Measurements from ENCODE around the gene USP6NL.

USP6NL gene

DNA sequence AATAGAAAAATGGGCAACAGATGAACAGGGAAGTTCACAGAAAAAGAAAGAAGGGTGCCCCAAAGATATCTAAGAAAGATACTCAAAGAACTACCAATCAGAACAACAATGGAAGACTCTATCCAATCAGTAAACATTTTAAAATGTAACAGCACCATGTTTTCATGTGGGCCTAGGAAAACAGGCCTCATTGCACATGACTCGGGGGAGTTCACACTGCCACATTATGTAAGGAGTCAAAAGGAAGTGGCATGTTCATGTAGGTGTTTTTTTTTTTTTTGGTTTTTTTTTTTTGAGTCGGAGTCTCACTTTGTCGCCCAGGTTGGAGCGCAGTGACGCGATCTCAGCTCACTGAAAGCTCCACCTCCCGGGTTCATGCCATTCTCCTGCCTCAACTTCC lies 132.2 kb downstream of the USP6NL start:
- no peak overlapping the region for H4K91ac ChIP-seq (ENCODE audit: low read depth, low read length, poor library complexity)
- H3K4me1 ChIP-seq (ENCODE audit: control insufficient read depth in 2 of 2, insufficient read depth in 1 of 2, low read depth in 1 of 2, low read length in 2 of 2) = peaks cover 4 to 5% of the 10 kb centered on the region in 2 donors
- H2BK5ac ChIP-seq (ENCODE audit: low read length) = no peak overlapping the region
- no peak overlapping the region for H3K18ac ChIP-seq (ENCODE audit: low read length)
- no peak overlapping the region for H3K27ac ChIP-seq (replicated peaks; ENCODE audit: low read length)
- no peak overlapping the region for H3K9ac ChIP-seq (ENCODE audit: low read depth, low read length, poor library complexity)
- no peak for DNase-seq (ENCODE audit: low spot score)
- no peaks in the 10 kb centered on the region for H3K27me3 ChIP-seq (ENCODE audit: control insufficient read depth in 3 of 3, insufficient read depth in 3 of 3, low read depth in 1 of 3, low read length in 3 of 3)
- peaks cover 11 to 72% of the 10 kb centered on the region in 2 donors for H3K36me3 ChIP-seq (replicated peaks in 1 of 2; ENCODE audit: control insufficient read depth in 2 of 2, insufficient read depth in 2 of 2, low read length in 2 of 2)
- no peak overlapping the region for H2AFZ ChIP-seq (ENCODE audit: low read length)
- H3K23ac ChIP-seq (ENCODE audit: low read depth, low read length, poor library complexity) = no peak overlapping the region
- no peak overlapping the region for H3K14ac ChIP-seq (ENCODE audit: low read length)
- no peak overlapping the region for H3K4ac ChIP-seq (ENCODE audit: low read length)
- H3K4me3 ChIP-seq (ENCODE audit: low read length in 2 of 2) = no peak overlapping the region
- no peak overlapping the region for H2BK15ac ChIP-seq (ENCODE audit: low read length)
- no CpG with 5 or more reads among the region's 7 CpGs for WGBS, 2 donors (ENCODE audit: extremely low coverage in 2 of 2, insufficient read length in 2 of 2, insufficient replicate concordance in 1 of 2)
- H3K4me2 ChIP-seq (ENCODE audit: insufficient read depth, low read length, poor library complexity, severe bottlenecking) = no peak overlapping the region
- no peak overlapping the region for H4K8ac ChIP-seq (ENCODE audit: low read depth, low read length)
- no peak overlapping the region for H2BK12ac ChIP-seq (ENCODE audit: low read length)
- H3K79me1 ChIP-seq (ENCODE audit: low read depth, low read length) = peaks cover 2% of the 10 kb centered on the region
- H2BK120ac ChIP-seq (ENCODE audit: low read depth, low read length) = no peak overlapping the region
- peaks cover 0 to 2% of the 10 kb centered on the region in 2 donors for H3K9me3 ChIP-seq (replicated peaks in 1 of 2; ENCODE audit: control insufficient read depth in 2 of 2, insufficient read depth in 1 of 2, low read depth in 1 of 2, low read length in 2 of 2)
- no peak overlapping the region for H2AK5ac ChIP-seq (ENCODE audit: low read depth, low read length)

GRCh38 chr10:11478807-11479206 lies 132.6 kb downstream of the USP6NL start:
- no peak overlapping the region for H3K9ac ChIP-seq (ENCODE audit: low read depth, low read length, poor library complexity)
- no peaks in the 10 kb centered on the region for H3K27me3 ChIP-seq (ENCODE audit: control insufficient read depth in 3 of 3, insufficient read depth in 3 of 3, low read depth in 1 of 3, low read length in 3 of 3)
- H3K36me3 ChIP-seq (replicated peaks in 1 of 2; ENCODE audit: control insufficient read depth in 2 of 2, insufficient read depth in 2 of 2, low read length in 2 of 2) = peaks cover 11 to 69% of the 10 kb centered on the region in 2 donors
- no peak for DNase-seq (ENCODE audit: low spot score)
- H2BK120ac ChIP-seq (ENCODE audit: low read depth, low read length) = no peak overlapping the region
- peaks cover 2% of the 10 kb centered on the region for H3K79me1 ChIP-seq (ENCODE audit: low read depth, low read length)
- no peak overlapping the region for H2AFZ ChIP-seq (ENCODE audit: low read length)
- no peak overlapping the region for H2BK12ac ChIP-seq (ENCODE audit: low read length)
- peaks cover 4 to 5% of the 10 kb centered on the region in 2 donors for H3K4me1 ChIP-seq (ENCODE audit: control insufficient read depth in 2 of 2, insufficient read depth in 1 of 2, low read depth in 1 of 2, low read length in 2 of 2)
- no peak overlapping the region for H3K14ac ChIP-seq (ENCODE audit: low read length)
- no peak overlapping the region for H3K4ac ChIP-seq (ENCODE audit: low read length)
- H3K18ac ChIP-seq (ENCODE audit: low read length) = no peak overlapping the region
- H2BK5ac ChIP-seq (ENCODE audit: low read length) = no peak overlapping the region
- no peak overlapping the region for H3K27ac ChIP-seq (replicated peaks; ENCODE audit: low read length)
- H2BK15ac ChIP-seq (ENCODE audit: low read length) = no peak overlapping the region
- WGBS, 2 donors (ENCODE audit: extremely low coverage in 2 of 2, insufficient read length in 2 of 2, insufficient replicate concordance in 1 of 2) = no CpG with 5 or more reads among the region's 1 CpG
- H2AK5ac ChIP-seq (ENCODE audit: low read depth, low read length) = no peak overlapping the region
- H3K4me3 ChIP-seq (ENCODE audit: low read length in 2 of 2) = no peak overlapping the region
- peaks cover 0 to 2% of the 10 kb centered on the region in 2 donors for H3K9me3 ChIP-seq (replicated peaks in 1 of 2; ENCODE audit: control insufficient read depth in 2 of 2, insufficient read depth in 1 of 2, low read depth in 1 of 2, low read length in 2 of 2)
- no peak overlapping the region for H3K23ac ChIP-seq (ENCODE audit: low read depth, low read length, poor library complexity)
- no peak overlapping the region for H3K4me2 ChIP-seq (ENCODE audit: insufficient read depth, low read length, poor library complexity, severe bottlenecking)
- no peak overlapping the region for H4K8ac ChIP-seq (ENCODE audit: low read depth, low read length)
- no peak overlapping the region for H4K91ac ChIP-seq (ENCODE audit: low read depth, low read length, poor library complexity)

- no peak overlapping the region for H3K4me3 ChIP-seq (ENCODE audit: low read length in 2 of 2)
- DNase-seq (ENCODE audit: low spot score) = no peak
- no peak overlapping the region for H3K4me2 ChIP-seq (ENCODE audit: insufficient read depth, low read length, poor library complexity, severe bottlenecking)
- no peak overlapping the region for H2AK5ac ChIP-seq (ENCODE audit: low read depth, low read length)
- H2BK120ac ChIP-seq (ENCODE audit: low read depth, low read length) = no peak overlapping the region
- peaks cover 4 to 5% of the 10 kb centered on the region in 2 donors for H3K4me1 ChIP-seq (ENCODE audit: control insufficient read depth in 2 of 2, insufficient read depth in 1 of 2, low read depth in 1 of 2, low read length in 2 of 2)
- H3K23ac ChIP-seq (ENCODE audit: low read depth, low read length, poor library complexity) = no peak overlapping the region
- no peaks in the 10 kb centered on the region for H3K27me3 ChIP-seq (ENCODE audit: control insufficient read depth in 3 of 3, insufficient read depth in 3 of 3, low read depth in 1 of 3, low read length in 3 of 3)
- H3K14ac ChIP-seq (ENCODE audit: low read length) = no peak overlapping the region
- H2BK15ac ChIP-seq (ENCODE audit: low read length) = no peak overlapping the region
- no peak overlapping the region for H4K8ac ChIP-seq (ENCODE audit: low read depth, low read length)
- no peak overlapping the region for H2AFZ ChIP-seq (ENCODE audit: low read length)
- H3K9ac ChIP-seq (ENCODE audit: low read depth, low read length, poor library complexity) = no peak overlapping the region
- no peak overlapping the region for H3K4ac ChIP-seq (ENCODE audit: low read length)
- H3K27ac ChIP-seq (replicated peaks; ENCODE audit: low read length) = no peak overlapping the region
- WGBS, 2 donors (ENCODE audit: extremely low coverage in 2 of 2, insufficient read length in 2 of 2, insufficient replicate concordance in 1 of 2) = no CpG with 5 or more reads among the region's 3 CpGs
- H4K91ac ChIP-seq (ENCODE audit: low read depth, low read length, poor library complexity) = no peak overlapping the region
- peaks cover 2% of the 10 kb centered on the region for H3K79me1 ChIP-seq (ENCODE audit: low read depth, low read length)
- peaks cover 9 to 52% of the 10 kb centered on the region in 2 donors for H3K36me3 ChIP-seq (replicated peaks in 1 of 2; ENCODE audit: control insufficient read depth in 2 of 2, insufficient read depth in 2 of 2, low read length in 2 of 2)
- no peak overlapping the region for H2BK12ac ChIP-seq (ENCODE audit: low read length)
- H3K9me3 ChIP-seq (replicated peaks in 1 of 2; ENCODE audit: control insufficient read depth in 2 of 2, insufficient read depth in 1 of 2, low read depth in 1 of 2, low read length in 2 of 2) = peaks cover 0 to 2% of the 10 kb centered on the region in 2 donors
- no peak overlapping the region for H3K18ac ChIP-seq (ENCODE audit: low read length)
- no peak overlapping the region for H2BK5ac ChIP-seq (ENCODE audit: low read length)
Measured at GRCh38 chr10:11475831-11476434, 135.5 kb downstream of the USP6NL start.

DNA sequence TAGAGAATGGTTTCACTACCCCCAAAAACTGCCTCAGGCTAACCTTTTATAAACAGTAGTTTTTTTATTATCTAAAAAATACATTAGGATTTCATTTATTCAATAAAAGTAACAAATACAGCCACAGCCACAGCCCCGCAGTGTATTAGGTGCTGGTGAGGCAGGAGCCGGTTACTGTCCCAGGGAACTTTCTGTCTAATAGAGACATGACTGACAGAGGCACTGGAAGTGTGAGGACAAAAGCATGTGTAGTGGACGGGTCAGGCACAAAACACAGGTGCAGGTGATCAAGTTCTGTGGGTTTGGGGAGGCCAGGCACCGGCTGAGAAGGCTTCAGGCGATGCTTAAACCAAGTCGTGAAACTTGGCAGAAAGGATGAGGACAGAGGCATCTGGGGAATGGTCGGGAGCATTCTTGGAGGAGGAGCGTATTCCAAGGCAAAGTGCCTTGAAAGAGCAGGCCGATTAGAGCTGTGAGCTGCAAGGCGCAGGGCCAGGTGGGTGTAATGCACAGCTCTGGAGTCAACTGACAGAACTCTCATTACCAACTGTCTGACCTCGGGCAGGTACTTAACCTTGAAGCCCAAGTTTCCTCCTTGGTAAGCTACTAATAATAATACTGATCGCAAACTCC lies 138.2 kb downstream of the USP6NL start:
- Histone ChIP-seq H2AK5ac (ENCODE audit: low read depth, low read length) (no peak overlapping the region), H3K4me2 (ENCODE audit: insufficient read depth, low read length, poor library complexity, severe bottlenecking) (no peak overlapping the region), H2BK5ac (ENCODE audit: low read length) (no peak overlapping the region), H2BK120ac (ENCODE audit: low read depth, low read length) (no peak overlapping the region), H3K4ac (ENCODE audit: low read length) (no peak overlapping the region), H4K8ac (ENCODE audit: low read depth, low read length) (no peak overlapping the region), H3K36me3 (replicated peaks in 1 of 2; ENCODE audit: control insufficient read depth in 2 of 2, insufficient read depth in 2 of 2, low read length in 2 of 2) (peaks cover 2 to 50% of the 10 kb centered on the region in 2 donors), H3K23ac (ENCODE audit: low read depth, low read length, poor library complexity) (no peak overlapping the region), H3K27me3 (ENCODE audit: control insufficient read depth in 3 of 3, insufficient read depth in 3 of 3, low read depth in 1 of 3, low read length in 3 of 3) (no peaks in the 10 kb centered on the region), H3K4me1 (ENCODE audit: control insufficient read depth in 2 of 2, insufficient read depth in 1 of 2, low read depth in 1 of 2, low read length in 2 of 2) (peaks cover 10% of the 10 kb centered on the region in 2 donors), H2BK15ac (ENCODE audit: low read length) (no peak overlapping the region), H3K27ac (replicated peaks; ENCODE audit: low read length) (no peak overlapping the region), H3K14ac (ENCODE audit: low read length) (no peak overlapping the region), H3K18ac (ENCODE audit: low read length) (no peak overlapping the region), H4K91ac (ENCODE audit: low read depth, low read length, poor library complexity) (no peak overlapping the region), H3K9ac (ENCODE audit: low read depth, low read length, poor library complexity) (no peak overlapping the region), H3K9me3 (replicated peaks in 1 of 2; ENCODE audit: control insufficient read depth in 2 of 2, insufficient read depth in 1 of 2, low read depth in 1 of 2, low read length in 2 of 2) (peaks cover 0 to 2% of the 10 kb centered on the region in 2 donors), H3K79me1 (ENCODE audit: low read depth, low read length) (peaks cover 8% of the 10 kb centered on the region), H3K4me3 (ENCODE audit: low read length in 2 of 2) (no peak overlapping the region), H2BK12ac (ENCODE audit: low read length) (no peak overlapping the region), H2AFZ (ENCODE audit: low read length) (no peak overlapping the region)
- WGBS, 2 donors (ENCODE audit: extremely low coverage in 2 of 2, insufficient read length in 2 of 2, insufficient replicate concordance in 1 of 2) = no CpG with 5 or more reads among the region's 12 CpGs
- no peak for DNase-seq (ENCODE audit: low spot score)
